ENCODE measurements around the gene PBX2.
A peak's percentile ranks its signal among the peaks of the same experiment; 100 is the strongest.
"Not testable (repeated sequence)": the region's sequence is repeated elsewhere in the genome, so short reads cannot be mapped to it uniquely, and the experiment has no call there.

The PBX2 gene

DNA sequence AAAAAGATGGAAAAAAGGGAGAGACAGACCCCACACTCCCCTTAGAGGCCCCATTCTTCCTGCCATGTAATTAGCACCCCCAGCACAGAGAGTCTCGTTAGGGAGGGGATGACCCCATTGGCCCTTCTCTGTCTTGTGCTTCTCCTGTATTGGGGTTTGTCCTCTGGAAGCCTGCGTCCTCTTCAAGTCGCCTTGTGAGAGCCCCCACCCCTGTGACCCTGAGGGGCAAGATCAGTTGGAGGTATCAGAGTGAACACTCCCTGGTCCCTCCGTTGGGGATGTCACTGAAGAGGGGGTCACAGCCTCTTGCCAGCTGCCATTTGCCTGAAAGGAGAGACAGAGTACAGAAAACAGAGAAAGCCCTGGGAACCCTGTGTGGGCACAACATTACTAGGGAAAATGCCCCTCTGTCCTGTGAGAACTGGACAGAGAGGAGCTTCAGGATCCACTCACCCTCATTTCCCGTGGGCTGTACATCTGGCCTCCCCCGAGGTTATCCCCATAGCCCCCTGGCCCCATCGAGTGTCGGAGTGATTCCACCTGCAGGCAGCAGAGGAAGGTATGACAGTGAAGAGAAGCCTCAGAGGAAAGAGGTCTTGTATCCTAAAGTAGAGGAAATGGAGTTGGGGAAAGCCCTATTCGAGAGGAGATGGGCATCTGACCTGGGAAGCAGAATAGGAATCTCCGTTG lies 3.7 kb downstream of the PBX2 start:
- ATAC-seq (ENCODE audit: low read depth); H3K27me3 Mint-ChIP-seq; H3K9me3 Mint-ChIP-seq; DNase-seq (ENCODE audit: low spot score in 2 of 2): not testable (repeated sequence)
- H3K4me3 Mint-ChIP-seq, result peak overlapping the region; percentile 55
- H3K36me3 Mint-ChIP-seq, result peaks cover 32% of the 10 kb centered on the region
- H3K4me1 Mint-ChIP-seq, result peaks cover 37% of the 10 kb centered on the region
- H3K27ac Mint-ChIP-seq, result peak overlapping the region; percentile 99

GRCh38 chr6:32185681-32186131 lies 4.3 kb downstream of the PBX2 start:
- H3K9me3 Mint-ChIP-seq; H3K27me3 Mint-ChIP-seq; DNase-seq (ENCODE audit: low spot score in 2 of 2): not testable (repeated sequence)
- Mint-ChIP-seq H3K36me3 (peaks cover 30% of the 10 kb centered on the region), H3K4me3 (peak overlapping the region; percentile 55), H3K4me1 (peaks cover 35% of the 10 kb centered on the region), H3K27ac (peak overlapping the region; percentile 99)
- ATAC-seq (ENCODE audit: low read depth), result peak; percentile 53

GRCh38 chr6:32184084-32184640 lies 5.8 kb downstream of the PBX2 start, which contains the start of gene AGER:
Gene AGER, minus strand, starts transcription at chr6:32184253. Its CDS starts 31 bp downstream, at chr6:32184222.
- Mint-ChIP-seq H3K9me3 (no peaks in the 10 kb centered on the region), H3K36me3 (peaks cover 32% of the 10 kb centered on the region), H3K27me3 (no peaks in the 10 kb centered on the region), H3K4me3 (no peak within 1 kb of the TSS), H3K27ac (peak within 1 kb of the TSS; percentile 31), H3K4me1 (peaks cover 39% of the 10 kb centered on the region)
- no peak for DNase-seq (ENCODE audit: low spot score in 2 of 2)
- ATAC-seq (ENCODE audit: low read depth), result no peak

GRCh38 chr6:32183483-32184083 lies 6.4 kb downstream of the PBX2 start:
- peaks cover 32% of the 10 kb centered on the region for H3K36me3 Mint-ChIP-seq
- no peak overlapping the region for H3K4me3 Mint-ChIP-seq
- no peaks in the 10 kb centered on the region for H3K9me3 Mint-ChIP-seq
- no peaks in the 10 kb centered on the region for H3K27me3 Mint-ChIP-seq
- peaks cover 39% of the 10 kb centered on the region for H3K4me1 Mint-ChIP-seq
- DNase-seq (ENCODE audit: low spot score in 2 of 2), result no peak
- peak overlapping the region; percentile 31 for H3K27ac Mint-ChIP-seq
- ATAC-seq (ENCODE audit: low read depth), result no peak

DNA sequence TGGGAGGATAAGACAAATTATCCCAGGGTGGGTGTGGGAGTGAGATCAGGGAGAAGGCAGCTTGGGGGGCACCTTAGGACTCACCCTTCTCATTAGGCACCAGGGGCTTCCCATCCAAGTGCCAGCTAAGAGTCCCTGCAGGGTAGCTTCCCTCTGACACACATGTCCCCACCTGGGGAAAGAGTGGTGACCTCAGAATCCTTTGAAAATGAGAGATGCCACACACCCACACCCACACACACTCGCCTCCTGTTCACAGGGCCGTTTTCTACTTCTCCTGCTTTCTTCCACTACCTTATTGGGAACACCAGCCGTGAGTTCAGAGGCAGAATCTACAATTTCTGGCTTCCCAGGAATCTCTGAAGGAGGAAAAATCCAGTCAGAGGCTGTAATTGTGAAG lies 7.0 kb downstream of the PBX2 start:
- DNase-seq (ENCODE audit: low spot score in 2 of 2) (no peak), ATAC-seq (ENCODE audit: low read depth) (no peak)
- Mint-ChIP-seq H3K4me1 (peaks cover 40% of the 10 kb centered on the region), H3K27me3 (no peaks in the 10 kb centered on the region), H3K27ac (peak overlapping the region; percentile 31), H3K9me3 (no peaks in the 10 kb centered on the region), H3K4me3 (no peak overlapping the region), H3K36me3 (peaks cover 31% of the 10 kb centered on the region)

- Mint-ChIP-seq H3K4me1 (peaks cover 40% of the 10 kb centered on the region), H3K27ac (no peak overlapping the region), H3K9me3 (no peaks in the 10 kb centered on the region), H3K4me3 (no peak overlapping the region), H3K27me3 (no peaks in the 10 kb centered on the region), H3K36me3 (peaks cover 29% of the 10 kb centered on the region)
- ATAC-seq (ENCODE audit: low read depth) (no peak), DNase-seq (ENCODE audit: low spot score in 2 of 2) (no peak)
These were observed 7.4 kb downstream of the PBX2 start for GRCh38 chr6:32182555-32182981.

DNA sequence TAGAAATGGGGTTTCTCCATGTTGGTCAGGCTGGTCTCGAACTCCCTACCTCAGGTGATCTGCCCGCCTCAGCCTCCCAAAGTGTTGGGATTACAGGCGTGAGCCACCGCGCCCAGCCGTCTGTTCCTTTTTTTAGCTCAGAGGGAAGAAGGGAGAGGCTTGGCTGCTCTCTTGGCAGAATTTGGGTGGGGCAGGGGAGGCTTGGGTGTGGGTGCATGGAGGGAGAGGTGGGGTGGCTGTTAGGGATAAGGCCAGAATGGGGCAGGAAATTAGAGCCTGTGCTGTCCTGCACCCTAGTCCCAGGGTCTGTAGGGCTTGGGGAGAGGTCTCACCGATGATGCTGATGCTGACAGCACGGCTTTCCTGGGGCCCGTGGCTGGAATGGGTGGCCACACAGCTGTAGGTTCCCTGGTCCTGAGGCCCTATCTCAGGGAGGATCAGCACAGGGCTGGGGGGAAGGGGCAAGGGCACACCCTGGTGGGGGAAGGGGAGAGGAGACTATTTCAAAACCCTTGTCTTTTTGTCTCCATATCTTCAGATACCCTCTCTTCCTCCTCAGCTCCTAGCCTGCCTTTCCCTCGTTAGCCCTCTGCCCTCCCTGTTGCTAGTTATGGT lies 8.0 kb downstream of the PBX2 start:
- Mint-ChIP-seq H3K9me3 (no peaks in the 10 kb centered on the region), H3K36me3 (peaks cover 25% of the 10 kb centered on the region), H3K4me1 (peaks cover 39% of the 10 kb centered on the region), H3K27ac (no peak overlapping the region), H3K4me3 (no peak overlapping the region), H3K27me3 (no peaks in the 10 kb centered on the region)
- no peak for DNase-seq (ENCODE audit: low spot score in 2 of 2)
- ATAC-seq (ENCODE audit: low read depth), result no peak

DNA sequence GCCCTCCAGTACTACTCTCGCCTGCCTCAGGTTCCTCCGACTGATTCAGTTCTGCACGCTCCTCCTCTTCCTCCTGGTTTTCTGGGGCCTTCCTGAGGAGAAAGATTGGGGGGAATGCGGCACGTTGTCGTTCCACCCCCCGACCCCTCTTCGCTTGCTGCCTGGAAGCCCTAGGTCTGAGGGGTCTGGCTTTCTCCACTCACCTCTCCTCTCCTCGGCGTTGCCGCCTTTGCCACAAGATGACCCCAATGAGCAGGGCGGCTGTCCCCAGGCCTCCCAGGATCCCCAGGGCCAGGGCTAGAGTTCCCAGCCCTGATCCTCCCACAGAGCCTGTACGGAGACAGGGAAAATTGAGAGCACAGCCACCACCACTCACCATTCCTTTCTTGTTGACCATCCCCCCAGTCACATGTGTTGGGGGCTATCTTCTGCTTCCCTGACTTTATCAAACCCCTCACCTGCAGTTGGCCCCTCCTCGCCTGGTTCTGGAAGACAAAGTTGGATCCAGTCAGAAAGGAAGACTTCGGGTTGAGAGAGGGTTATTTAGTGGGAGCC lies 8.8 kb downstream of the PBX2 start:
- ATAC-seq (ENCODE audit: low read depth) (no peak), DNase-seq (ENCODE audit: low spot score in 2 of 2) (no peak)
- H3K4me1 Mint-ChIP-seq, result peaks cover 41% of the 10 kb centered on the region
- peaks cover 19% of the 10 kb centered on the region for H3K36me3 Mint-ChIP-seq
- peaks cover 1% of the 10 kb centered on the region for H3K9me3 Mint-ChIP-seq
- no peaks in the 10 kb centered on the region for H3K27me3 Mint-ChIP-seq
- peak overlapping the region; percentile 3 for H3K27ac Mint-ChIP-seq
- no peak overlapping the region for H3K4me3 Mint-ChIP-seq

DNA sequence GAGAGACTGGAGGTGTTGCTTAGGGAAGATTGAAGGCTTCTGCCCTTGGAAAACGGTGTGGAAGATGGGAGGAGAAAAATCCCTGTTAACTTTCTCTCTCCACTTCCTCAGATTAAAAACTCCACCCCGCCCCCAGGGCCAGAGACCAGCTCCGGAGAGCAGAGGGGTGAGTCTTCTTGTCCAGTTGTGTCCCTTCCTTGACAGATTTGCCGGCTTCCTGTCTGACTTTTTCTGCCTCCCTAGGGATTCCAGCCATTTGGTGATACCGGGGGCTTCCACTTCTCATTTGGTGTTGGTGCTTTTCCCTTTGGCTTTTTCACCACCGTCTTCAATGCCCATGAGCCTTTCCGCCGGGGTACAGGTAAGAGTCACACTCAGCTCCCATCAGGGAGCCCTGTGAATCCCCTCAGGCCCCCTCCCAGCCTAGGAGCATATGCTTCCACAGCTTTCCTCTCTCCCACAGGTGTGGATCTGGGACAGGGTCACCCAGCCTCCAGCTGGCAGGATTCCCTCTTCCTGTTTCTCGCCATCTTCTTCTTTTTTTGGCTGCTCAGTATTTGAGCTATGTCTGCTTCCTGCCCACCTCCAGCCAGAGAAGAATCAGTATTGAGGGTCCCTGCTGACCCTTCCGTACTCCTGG lies 10.1 kb downstream of the PBX2 start:
- H3K36me3 Mint-ChIP-seq, result peaks cover 14% of the 10 kb centered on the region
- H3K4me1 Mint-ChIP-seq, result peaks cover 45% of the 10 kb centered on the region
- H3K27ac Mint-ChIP-seq, result no peak overlapping the region
- no peaks in the 10 kb centered on the region for H3K27me3 Mint-ChIP-seq
- DNase-seq (ENCODE audit: low spot score in 2 of 2), result no peak
- no peak for ATAC-seq (ENCODE audit: low read depth)
- peaks cover 1% of the 10 kb centered on the region for H3K9me3 Mint-ChIP-seq
- peak overlapping the region; percentile 43 for H3K4me3 Mint-ChIP-seq

DNA sequence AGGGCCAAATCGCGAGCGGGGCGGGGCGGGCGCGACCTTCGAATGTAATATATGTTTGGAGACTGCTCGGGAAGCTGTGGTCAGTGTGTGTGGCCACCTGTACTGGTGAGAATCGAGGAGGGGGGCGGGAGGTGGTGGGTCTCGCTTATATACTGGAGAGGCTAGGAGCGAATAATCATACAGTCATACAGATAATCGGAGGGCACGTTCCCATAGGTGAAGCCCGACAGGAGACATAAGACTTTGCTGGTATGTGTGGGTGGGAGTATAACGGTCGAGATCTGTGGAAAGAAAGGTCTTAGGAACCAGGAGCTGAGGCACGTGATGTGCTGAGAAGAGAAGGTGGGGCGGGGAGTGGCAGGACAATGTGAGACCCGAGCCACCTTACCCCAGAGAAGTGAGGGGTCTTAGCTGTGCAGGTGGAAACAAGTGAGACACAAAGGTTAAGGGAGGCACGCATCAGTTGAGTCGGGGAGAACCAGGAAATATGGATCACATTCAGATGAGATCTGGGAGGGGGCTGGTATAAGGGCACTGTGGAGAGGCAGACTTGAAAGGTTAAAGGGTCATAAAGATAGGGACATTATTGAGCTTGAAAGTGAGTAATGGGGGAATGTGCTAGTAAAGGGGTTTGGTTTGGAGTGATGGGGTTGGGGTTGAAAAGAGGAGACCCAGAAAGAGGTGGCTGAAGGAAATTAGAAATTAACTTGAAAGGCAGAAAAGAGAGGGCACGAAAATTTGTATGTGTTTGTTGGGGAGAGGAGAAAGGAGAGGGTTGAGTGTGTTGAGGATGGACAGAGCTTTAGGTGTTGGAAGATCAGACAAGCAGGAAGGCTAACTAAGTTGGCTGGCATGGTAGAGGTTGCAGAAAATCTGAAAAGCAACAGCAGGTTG lies 11.2 kb downstream of the PBX2 start:
- Mint-ChIP-seq H3K27ac (peak overlapping the region; percentile 93), H3K9me3 (peaks cover 1% of the 10 kb centered on the region), H3K36me3 (peaks cover 16% of the 10 kb centered on the region), H3K4me1 (peaks cover 52% of the 10 kb centered on the region), H3K4me3 (peak overlapping the region; percentile 89), H3K27me3 (no peaks in the 10 kb centered on the region)
- no peak for ATAC-seq (ENCODE audit: low read depth)
- DNase-seq (ENCODE audit: low spot score in 2 of 2), result no peak

GRCh38 chr6:32177788-32178546 lies 12.0 kb downstream of the PBX2 start, which contains the start of gene RNF5:
Gene RNF5, plus strand, starts transcription at chr6:32178405. Its CDS starts 107 bp downstream, at chr6:32178512.
- Mint-ChIP-seq H3K4me1 (peaks cover 57% of the 10 kb centered on the region), H3K4me3 (peak within 1 kb of the TSS; percentile 89), H3K36me3 (peaks cover 16% of the 10 kb centered on the region), H3K27me3 (no peaks in the 10 kb centered on the region), H3K27ac (peak within 1 kb of the TSS; percentile 93), H3K9me3 (peaks cover 1% of the 10 kb centered on the region)
- ATAC-seq (ENCODE audit: low read depth) (peak; percentile 80), DNase-seq (ENCODE audit: low spot score in 2 of 2) (peak; percentile 71 to 92)

- Mint-ChIP-seq H3K4me1 (peaks cover 62% of the 10 kb centered on the region), H3K36me3 (peaks cover 16% of the 10 kb centered on the region), H3K9me3 (peaks cover 1% of the 10 kb centered on the region), H3K27me3 (no peaks in the 10 kb centered on the region), H3K4me3 (peak overlapping the region; percentile 89), H3K27ac (peak overlapping the region; percentile 93)
- DNase-seq (ENCODE audit: low spot score in 2 of 2), result peak in 1 of 2 donors; percentile 27
- no peak for ATAC-seq (ENCODE audit: low read depth)
These were observed 12.7 kb downstream of the PBX2 start for GRCh38 chr6:32177183-32177787.

Data from memory B cell (primary cell).